HG03139 (cell line): ENCODE measurements around the gene TIMP3.
"Not testable (repeated sequence)": the region's sequence is repeated elsewhere in the genome, so short reads cannot be mapped to it uniquely, and the experiment has no call there.

Experiments
- ATAC-seq: cut with Tn5 transposase; IDR thresholded peaks from one replicate; pipeline ENCODE4 v1.9.1; 2021; ENCODE audit not compliant: unreplicated experiment

TIMP3 gene

DNA sequence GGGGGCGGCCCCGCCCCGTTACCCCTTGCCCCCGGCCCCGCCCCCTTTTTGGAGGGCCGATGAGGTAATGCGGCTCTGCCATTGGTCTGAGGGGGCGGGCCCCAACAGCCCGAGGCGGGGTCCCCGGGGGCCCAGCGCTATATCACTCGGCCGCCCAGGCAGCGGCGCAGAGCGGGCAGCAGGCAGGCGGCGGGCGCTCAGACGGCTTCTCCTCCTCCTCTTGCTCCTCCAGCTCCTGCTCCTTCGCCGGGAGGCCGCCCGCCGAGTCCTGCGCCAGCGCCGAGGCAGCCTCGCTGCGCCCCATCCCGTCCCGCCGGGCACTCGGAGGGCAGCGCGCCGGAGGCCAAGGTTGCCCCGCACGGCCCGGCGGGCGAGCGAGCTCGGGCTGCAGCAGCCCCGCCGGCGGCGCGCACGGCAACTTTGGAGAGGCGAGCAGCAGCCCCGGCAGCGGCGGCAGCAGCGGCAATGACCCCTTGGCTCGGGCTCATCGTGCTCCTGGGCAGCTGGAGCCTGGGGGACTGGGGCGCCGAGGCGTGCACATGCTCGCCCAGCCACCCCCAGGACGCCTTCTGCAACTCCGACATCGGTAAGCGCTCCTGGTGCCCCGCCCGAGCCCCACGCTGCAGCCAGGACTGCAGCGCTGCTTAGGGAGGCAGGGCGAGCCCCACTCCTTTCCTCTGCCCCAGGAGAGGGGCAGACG lies at the start of gene TIMP3:
TSS of gene TIMP3 (plus strand) at position 169 of the 700 bp plus-strand sequence. CDS start at position 466, 297 bp downstream.
- ATAC-seq, result no peak

- no peak for ATAC-seq
Measured at GRCh38 chr22:32752326-32752725, 49.2 kb upstream of the TIMP3 start.

DNA sequence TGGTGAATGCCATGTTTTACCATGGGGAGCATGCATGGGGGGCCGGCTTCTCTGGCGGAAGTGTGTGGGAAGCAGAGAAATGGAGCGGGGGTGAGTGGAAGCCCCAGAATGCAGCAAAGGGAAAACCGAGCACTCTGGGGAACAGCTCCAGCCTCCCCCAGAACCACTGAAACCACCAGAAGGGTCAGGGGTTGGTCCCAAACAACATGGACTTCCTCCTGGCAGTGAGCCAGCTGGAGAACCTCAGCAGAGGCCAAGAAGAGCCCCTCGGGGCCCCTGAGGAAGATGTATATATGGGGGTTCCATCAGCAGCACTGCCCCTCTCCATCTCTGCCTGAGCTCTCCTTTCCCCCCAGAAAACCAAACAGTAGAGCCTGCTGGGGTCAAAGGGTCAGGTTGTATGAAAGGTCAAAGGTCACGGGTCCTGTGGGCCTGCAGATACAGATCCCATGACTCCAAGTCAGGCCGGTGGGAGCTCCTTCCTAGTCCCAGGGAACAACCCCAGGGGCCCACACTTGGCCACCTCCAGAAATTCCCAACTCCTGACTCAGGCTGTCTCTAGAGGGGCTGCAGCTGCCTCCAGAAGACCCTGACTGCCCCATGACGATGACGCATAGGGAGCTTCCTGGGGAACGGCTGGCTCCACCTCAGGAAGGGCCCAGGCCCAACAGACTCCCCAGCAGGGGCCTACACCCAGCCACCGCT lies 48.5 kb upstream of the TIMP3 start:
- no peak for ATAC-seq

DNA sequence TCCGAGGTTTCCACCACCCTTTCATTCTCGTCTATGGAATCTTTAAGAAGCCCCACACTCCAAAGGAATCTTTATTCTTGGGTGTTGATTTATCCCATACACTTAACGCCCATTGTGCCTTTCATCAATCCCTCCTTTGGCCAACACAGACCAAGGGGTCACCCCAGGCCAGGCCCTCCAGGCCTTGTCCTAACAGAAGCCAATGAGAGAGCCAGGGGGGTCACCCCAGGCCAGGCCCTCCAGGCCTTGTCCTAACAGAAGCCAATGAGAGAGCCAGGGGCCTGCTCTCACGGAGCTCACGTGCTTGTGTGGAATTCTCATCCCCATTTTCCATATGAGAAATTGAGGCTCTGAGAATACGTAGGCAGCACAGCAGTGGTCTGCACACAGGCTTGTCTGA lies 47.9 kb upstream of the TIMP3 start:
- no peak for ATAC-seq

- ATAC-seq, result no peak
Measured at GRCh38 chr22:32754413-32755041, 47.0 kb upstream of the TIMP3 start.

GRCh38 chr22:32757086-32757762 lies 44.3 kb upstream of the TIMP3 start:
- not testable (repeated sequence) for ATAC-seq

DNA sequence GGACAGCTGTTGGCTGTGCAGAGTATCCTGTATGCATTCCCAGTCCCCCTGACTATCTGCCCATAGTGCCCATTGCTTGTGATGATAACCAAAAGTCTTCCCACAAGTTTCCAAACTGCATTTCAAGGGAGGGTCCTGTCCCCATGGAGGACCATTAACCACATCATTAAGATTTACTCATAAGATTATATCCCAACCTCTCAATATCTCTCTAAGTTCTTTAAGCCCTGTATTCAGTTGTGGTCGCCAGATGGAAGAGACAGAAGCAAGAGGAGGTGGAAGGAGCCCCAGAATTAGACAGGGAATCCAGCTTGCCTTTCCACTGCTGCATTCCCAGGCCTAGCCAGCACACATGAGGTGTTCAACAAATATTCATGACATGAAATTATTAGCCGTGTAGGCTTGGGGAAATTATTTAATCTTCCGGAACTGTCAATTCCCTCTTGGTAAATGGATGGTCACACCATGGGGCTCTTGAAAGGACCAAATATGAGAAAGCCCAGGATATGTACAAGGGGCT lies 42.6 kb upstream of the TIMP3 start:
- no peak for ATAC-seq

- ATAC-seq, result no peak
Measured at GRCh38 chr22:32760396-32760795, 41.1 kb upstream of the TIMP3 start.

GRCh38 chr22:32760815-32761214 lies 40.7 kb upstream of the TIMP3 start:
- no peak for ATAC-seq

- no peak for ATAC-seq
Measured at GRCh38 chr22:32761251-32761903, 40.1 kb upstream of the TIMP3 start.

GRCh38 chr22:32764330-32765131 lies 37.0 kb upstream of the TIMP3 start:
- no peak for ATAC-seq

DNA sequence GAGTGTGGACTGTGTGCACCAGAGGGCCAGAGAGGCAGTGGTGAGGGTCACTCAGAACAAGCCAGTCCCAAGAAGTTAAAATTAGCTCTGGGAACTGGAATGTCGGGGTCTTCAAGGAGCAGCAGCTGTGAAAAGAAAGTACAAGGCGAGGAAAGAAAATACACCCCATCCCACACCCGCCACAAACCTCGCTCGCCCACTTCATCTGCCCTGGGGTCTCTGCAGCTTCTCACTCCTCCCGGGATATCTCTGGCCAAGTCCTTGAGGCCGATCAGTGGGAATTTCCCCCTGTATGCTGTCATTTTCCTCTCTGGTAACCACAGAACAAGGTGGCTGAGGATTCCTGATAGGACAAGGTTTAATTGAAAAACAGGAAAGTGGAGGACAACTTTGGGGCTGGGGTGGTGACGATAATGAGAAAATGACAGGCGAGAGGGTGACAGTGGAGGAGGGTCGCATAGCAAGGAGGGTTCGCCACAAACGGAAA lies 36.3 kb upstream of the TIMP3 start:
- no peak for ATAC-seq

GRCh38 chr22:32771756-32772155 lies 29.7 kb upstream of the TIMP3 start:
- ATAC-seq, result no peak

- ATAC-seq, result no peak
Measured at GRCh38 chr22:32775957-32776356, 25.5 kb upstream of the TIMP3 start.

DNA sequence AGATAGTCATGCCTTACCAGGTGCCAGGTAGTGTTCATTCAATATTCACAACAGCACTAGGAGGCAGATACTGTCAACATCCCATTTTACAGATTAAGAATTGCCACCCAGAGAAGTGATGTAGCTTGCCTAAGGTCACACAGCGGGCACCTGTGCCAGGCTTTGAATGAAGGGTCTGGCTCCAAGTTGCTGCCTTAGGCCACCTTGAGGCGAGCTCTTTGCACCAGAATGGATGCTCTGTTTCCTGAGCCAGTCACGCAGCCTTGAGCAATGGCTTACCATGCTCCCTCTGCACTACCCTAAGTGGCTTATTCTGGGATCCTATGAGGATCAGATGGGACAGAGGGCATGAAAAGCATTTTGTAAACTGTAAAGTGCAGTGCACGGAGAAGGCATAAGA lies 25.1 kb upstream of the TIMP3 start:
- no peak for ATAC-seq

DNA sequence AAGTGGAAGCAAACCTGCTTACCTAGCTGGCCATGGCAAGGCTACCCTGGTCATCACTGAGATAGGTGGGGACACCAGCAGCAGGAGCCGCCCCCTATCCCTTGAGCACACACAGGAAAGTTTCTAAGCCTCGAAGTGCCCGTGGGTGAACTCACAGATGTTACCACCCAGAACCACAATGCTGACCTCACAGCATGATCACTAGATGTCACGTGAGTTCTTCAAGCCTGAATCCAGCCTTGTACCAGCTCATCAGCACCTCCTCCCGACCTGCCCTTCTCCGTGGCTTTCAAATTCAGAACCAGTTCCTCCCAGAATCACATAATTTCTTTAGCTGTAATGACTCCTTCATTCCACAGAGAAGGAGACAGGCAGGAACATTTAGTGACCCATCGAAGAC lies 24.7 kb upstream of the TIMP3 start:
- no peak for ATAC-seq

- ATAC-seq, result no peak
Measured at GRCh38 chr22:32777987-32778386, 23.5 kb upstream of the TIMP3 start.

- ATAC-seq, result no peak
Measured at GRCh38 chr22:32780726-32781310, 20.7 kb upstream of the TIMP3 start.

DNA sequence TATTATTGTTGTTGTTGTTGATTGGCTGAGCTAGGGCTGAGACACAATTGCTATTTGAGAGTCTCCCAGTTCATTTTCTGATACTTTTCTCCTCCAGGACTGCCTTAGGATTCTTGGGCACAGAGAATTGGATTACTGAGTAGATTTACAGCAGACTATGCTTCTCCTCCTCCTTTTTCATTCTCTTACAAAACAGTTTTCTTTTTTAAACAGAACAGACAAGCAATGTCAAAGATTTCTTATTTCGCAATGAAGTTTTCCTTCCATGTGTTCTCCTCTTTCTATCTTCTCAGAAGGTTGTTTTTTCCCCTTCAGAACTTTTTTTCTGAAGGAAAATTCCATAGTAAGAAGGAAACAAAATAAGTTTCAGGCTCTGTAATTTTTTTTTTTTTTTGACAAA lies 19.8 kb upstream of the TIMP3 start:
- no peak for ATAC-seq
